HEK293 (cell line): ENCODE measurements around the gene PAX9.

ENCODE experiments used
- CTCF ChIA-PET: fragments of 350-600 bp; formaldehyde crosslinking; extraction: SDS; loops from one replicate; lab custom pipeline; 2021; ENCODE audit warnings: antibody characterized with exemption; lab: Yijun Ruan, JAX
- POLR2A ChIA-PET: fragments of 300-600 bp; formaldehyde crosslinking; extraction: SDS; loops from one replicate; lab custom pipeline; 2020; ENCODE audit warnings: antibody characterized with exemption, inconsistent platforms; lab: Yijun Ruan, JAX
- H3K27ac ChIP-seq: fragments of 200-500 bp; sonication (Bioruptor generic); 2 replicates; pipeline ENCODE4 v1.5.1; 2014; ENCODE audit warnings: low read depth, low read length, control low read depth, inconsistent platforms; ENCODE audit errors: extremely low read depth
- H3K36me3 ChIP-seq, 2 experiments: fragments of 200-500 bp in 1 of 2; sonication (Bioruptor generic) in 1 of 2; 1 replicate in 1 of 2; 2 replicates in 1 of 2; pipeline ENCODE4 v1.5.1; 2014 to 2017; ENCODE audit warnings: inconsistent platforms in 2 of 2, low read length in 2 of 2; ENCODE audit not compliant: control insufficient read depth in 2 of 2, insufficient read depth in 1 of 2
- H3K4me1 ChIP-seq: fragments of 200-500 bp; sonication (Bioruptor generic); 2 replicates; pipeline ENCODE4 v1.5.1; 2014; ENCODE audit warnings: mild to moderate bottlenecking, low read length, inconsistent platforms; ENCODE audit not compliant: control insufficient read depth, insufficient read depth
- H3K4me3 ChIP-seq: 2 replicates; pipeline ENCODE4 v1.5.1; 2011; ENCODE audit warnings: low read depth, mild to moderate bottlenecking, control low read depth, low read length, moderate library complexity
- H3K9me3 ChIP-seq: fragments of 200-500 bp; sonication (Bioruptor generic); 2 replicates; pipeline ENCODE4 v1.5.1; 2014; ENCODE audit warnings: low read depth, low read length, inconsistent platforms; ENCODE audit not compliant: control insufficient read depth, insufficient read depth
- BCL6B ChIP-seq: fragments of 450-650 bp; formaldehyde crosslinking; IDR thresholded peaks from 2 replicates; pipeline ENCODE4 v1.5.1; 2017; ENCODE audit warnings: missing biosample characterization, missing genetic modification characterization
- CTCF ChIP-seq: fragments of 450-650 bp; formaldehyde crosslinking; IDR thresholded peaks from 2 replicates; pipeline ENCODE4 v1.5.1; 2016; ENCODE audit warnings: missing biosample characterization, missing genetic modification characterization
- GFI1B ChIP-seq: fragments of 450-650 bp; formaldehyde crosslinking; IDR thresholded peaks from 2 replicates; pipeline ENCODE4 v1.5.1; 2016; ENCODE audit warnings: missing biosample characterization, missing genetic modification characterization
- HOXA7 ChIP-seq: sonication (generic); formaldehyde crosslinking; IDR thresholded peaks from 2 replicates; pipeline ENCODE4 v1.8.1; 2022; ENCODE audit warnings: missing genetic modification reagents, borderline replicate concordance
- HOXC10 ChIP-seq: sonication (generic); formaldehyde crosslinking; IDR thresholded peaks from 2 replicates; pipeline ENCODE4 v1.8.1; 2023; ENCODE audit warnings: mild to moderate bottlenecking, missing genetic modification reagents
- REST ChIP-seq: fragments of 450-650 bp; formaldehyde crosslinking; IDR thresholded peaks from 2 replicates; pipeline ENCODE4 v1.5.1; 2016; ENCODE audit warnings: missing biosample characterization, missing genetic modification characterization
- SETDB1 ChIP-seq: IDR thresholded peaks from one replicate; pipeline ENCODE4 v1.6.1; 2017; ENCODE audit warnings: mild to moderate bottlenecking, low read length, moderate library complexity, mixed read lengths; ENCODE audit not compliant: insufficient read length
- SP2 ChIP-seq: fragments of 450-650 bp; formaldehyde crosslinking; IDR thresholded peaks from 2 replicates; pipeline ENCODE4 v1.5.1; 2016; ENCODE audit warnings: missing biosample characterization, missing genetic modification characterization
- ZBTB17 ChIP-seq: fragments of 450-650 bp; formaldehyde crosslinking; IDR thresholded peaks from 2 replicates; pipeline ENCODE4 v1.5.1; 2016; ENCODE audit warnings: missing biosample characterization, missing genetic modification characterization
- ZBTB21 ChIP-seq: fragments of 450-650 bp; formaldehyde crosslinking; IDR thresholded peaks from 2 replicates; pipeline ENCODE4 v1.5.1; 2017; ENCODE audit warnings: missing biosample characterization, missing genetic modification characterization
- ZBTB26 ChIP-seq: fragments of 450-650 bp; formaldehyde crosslinking; optimal IDR thresholded peaks from 2 replicates; pipeline ENCODE3; 2016; ENCODE audit warnings: missing biosample characterization, mild to moderate bottlenecking, missing genetic modification characterization
- ZBTB7A ChIP-seq: fragments of 450-650 bp; formaldehyde crosslinking; IDR thresholded peaks from 2 replicates; pipeline ENCODE4 v1.5.1; 2016; ENCODE audit warnings: low read depth, missing biosample characterization, missing genetic modification characterization
- ZNF138 ChIP-seq: fragments of 450-650 bp; formaldehyde crosslinking; IDR thresholded peaks from 2 replicates; pipeline ENCODE4 v1.5.1; 2016; ENCODE audit warnings: missing biosample characterization, missing genetic modification characterization, borderline replicate concordance
- ZNF155 ChIP-seq: fragments of 450-650 bp; formaldehyde crosslinking; IDR thresholded peaks from 2 replicates; pipeline ENCODE4 v1.5.1; 2016; ENCODE audit warnings: missing biosample characterization, missing genetic modification characterization
- ZNF202 ChIP-seq: fragments of 450-650 bp; formaldehyde crosslinking; IDR thresholded peaks from 2 replicates; pipeline ENCODE4 v1.5.1; 2016; ENCODE audit warnings: missing biosample characterization, missing genetic modification characterization, borderline replicate concordance
- ZNF311 ChIP-seq: fragments of 450-650 bp; formaldehyde crosslinking; IDR thresholded peaks from 2 replicates; pipeline ENCODE4 v1.5.1; 2017; ENCODE audit warnings: missing biosample characterization, missing genetic modification characterization, borderline replicate concordance
- ZNF324 ChIP-seq: fragments of 450-650 bp; formaldehyde crosslinking; IDR thresholded peaks from 2 replicates; pipeline ENCODE4 v1.5.1; 2016; ENCODE audit warnings: missing biosample characterization, missing genetic modification characterization
- ZNF350 ChIP-seq: fragments of 450-650 bp; formaldehyde crosslinking; IDR thresholded peaks from 2 replicates; pipeline ENCODE4 v1.5.0; 2017; ENCODE audit warnings: missing biosample characterization, mild to moderate bottlenecking, missing genetic modification characterization
- ZNF549 ChIP-seq: fragments of 450-650 bp; IDR thresholded peaks from 2 replicates; pipeline ENCODE4 v1.5.1; 2018; ENCODE audit warnings: missing biosample characterization, missing genetic modification characterization, mild to moderate bottlenecking, inconsistent platforms, moderate library complexity
- ZNF610 ChIP-seq: fragments of 450-650 bp; formaldehyde crosslinking; IDR thresholded peaks from 2 replicates; pipeline ENCODE4 v1.5.1; 2016; ENCODE audit warnings: missing biosample characterization, missing genetic modification characterization, borderline replicate concordance
- ZNF621 ChIP-seq: fragments of 450-650 bp; formaldehyde crosslinking; IDR thresholded peaks from 2 replicates; pipeline ENCODE4 v1.5.1; 2017; ENCODE audit warnings: missing biosample characterization, missing genetic modification characterization
- ZNF623 ChIP-seq: fragments of 450-650 bp; formaldehyde crosslinking; IDR thresholded peaks from 2 replicates; pipeline ENCODE4 v1.5.1; 2016; ENCODE audit warnings: missing biosample characterization, missing genetic modification characterization
- ZNF626 ChIP-seq: fragments of 450-650 bp; sonication (Bioruptor Pico); formaldehyde crosslinking; IDR thresholded peaks from 2 replicates; pipeline ENCODE4 v1.5.1; 2018; ENCODE audit warnings: missing biosample characterization, missing genetic modification characterization, inconsistent platforms
- ZNF704 ChIP-seq: fragments of 450-650 bp; formaldehyde crosslinking; IDR thresholded peaks from 2 replicates; pipeline ENCODE4 v1.5.1; 2016; ENCODE audit warnings: missing biosample characterization, missing genetic modification characterization

Gene PAX9

GRCh38 chr14:36655571-36655962, 6.1 kb upstream of the PAX9 start:
- POLR2A ChIA-PET, result no interaction called here
- Histone ChIP-seq H3K9me3 (no peaks in the 10 kb centered on the region), H3K4me3 (no peak overlapping the region)
- TF ChIP-seq BCL6B (no peak), ZNF138 (tag by site-specific recombination) (no peak), HOXC10 (CRISPR knock-in tag) (no peak), ZNF626 (no peak), ZNF324 (no peak), SETDB1 (no peak), ZNF623 (no peak), ZBTB7A (tag by site-specific recombination) (no peak), ZBTB17 (tag by site-specific recombination) (no peak), ZBTB21 (tag by site-specific recombination) (no peak), ZNF549 (tag by site-specific recombination) (no peak), ZNF155 (tag by site-specific recombination) (no peak), ZNF704 (no peak), ZNF610 (tag by site-specific recombination) (no peak), REST (tag by site-specific recombination) (no peak), SP2 (no peak)
- TF ChIP-seq, all 188 proteins: peak for 0
- Histone ChIP-seq H3K27ac (no peak overlapping the region), H3K4me1 (peaks cover 9% of the 10 kb centered on the region), H3K36me3 (no peaks in the 10 kb centered on the region)
- CTCF ChIA-PET, result interaction anchor here (0.6 to 1.8 kb wide), 8 partner anchors 27 to 297 kb away, joined by 3 to 9 read pairs (median 4); no protein-coding TSS in a partner anchor

GRCh38 chr14:36655963-36656686, 5.5 kb upstream of the PAX9 start:
- CTCF ChIA-PET, result interaction anchor here (0.6 to 1.8 kb wide), 16 partner anchors 9 to 462 kb away, joined by 3 to 9 read pairs (median 4); no protein-coding TSS in a partner anchor
- POLR2A ChIA-PET, result no interaction called here
- TF ChIP-seq ZNF311 (tag by site-specific recombination), result no peak
- TF ChIP-seq ZNF621 (tag by site-specific recombination), result no peak
- no peak for TF ChIP-seq GFI1B
- TF ChIP-seq ZNF350, result no peak
- TF ChIP-seq ZBTB26 (tag by site-specific recombination), result no peak
- TF ChIP-seq ZNF202 (tag by site-specific recombination), result 0 out of 2 replicates have a peak, but pooled peaks have one; percentile 5
- no peak for TF ChIP-seq HOXA7 (CRISPR knock-in tag)
- 0 out of 2 replicates have a peak, but pooled peaks have one; percentile 11 for TF ChIP-seq CTCF (tag by site-specific recombination)
- H3K4me3 ChIP-seq, result peak overlapping the region; percentile 25
- no peaks in the 10 kb centered on the region for H3K36me3 ChIP-seq
- H3K9me3 ChIP-seq, result no peaks in the 10 kb centered on the region
- no peak overlapping the region for H3K27ac ChIP-seq
- peaks cover 9% of the 10 kb centered on the region for H3K4me1 ChIP-seq
